Psoas muscle (tissue), 8 donors: ENCODE results near the gene CIZ1. TPM values are rescaled to one million over a fixed set of nuclear protein-coding genes. Genes with fewer than 3 reads are reported as not detected.

Experiments
- ATAC-seq, 4 donors: fragments of 200-7000 bp; cut with Tn5 transposase; one replicate each; pipeline ENCODE4 v1.9.1; 2020; ENCODE audit warnings: moderate library complexity in 3 of 4, mild to moderate bottlenecking in 2 of 4
- DNase-seq, 2 donors: peaks; one replicate each; pipeline ENCODE4 v3.0.0-alpha.2; 2020
- H3K27ac ChIP-seq: fragments of 200-600 bp; one replicate; pipeline ENCODE4 v1.8.0; 2022
- H3K27me3 ChIP-seq, 3 donors: fragments of 200-600 bp in 1 of 3; one replicate each; pipeline versions ENCODE4 v1.6.1 to v1.8.0; 2013 to 2022; ENCODE audit warnings: low read length in 2 of 3, mild to moderate bottlenecking in 2 of 3, moderate library complexity in 1 of 3; ENCODE audit not compliant: insufficient read depth in 3 of 3
- H3K36me3 ChIP-seq, 2 donors: fragments of 200-600 bp in 1 of 2; one replicate each; pipeline versions ENCODE4 v1.6.1 to v1.8.0; 2013 to 2022; ENCODE audit warnings: low read depth in 1 of 2, mild to moderate bottlenecking in 1 of 2, moderate library complexity in 1 of 2; ENCODE audit not compliant: insufficient read depth in 1 of 2
- H3K4me1 ChIP-seq: fragments of 200-600 bp; one replicate; pipeline ENCODE4 v1.8.0; 2022
- H3K4me3 ChIP-seq: fragments of 200-600 bp; one replicate; pipeline ENCODE4 v1.8.0; 2022; ENCODE audit warnings: mild to moderate bottlenecking
- H3K9me3 ChIP-seq: fragments of 200-600 bp; one replicate; pipeline ENCODE4 v1.8.0; 2022
- WGBS, 3 donors: extraction: QIAGEN DNeasy Blood & Tissue Kit; methylation state at CpG; one replicate each; pipeline versions ENCODE4 v1.1.6 to v1.1.7; 2013; 5-methylcytosine and 5-hydroxymethylcytosine counted together
- intact Hi-C, 2 donors: fragments of 100-400 bp; cut with DNase I; formaldehyde crosslinking; loops; one replicate each; pipeline versions ENCODE4 v1.11.0 to v1.14.2; 2022
- polyA plus RNA-seq, 3 donors: library from polyadenylated mRNA; stranded (reverse); fragments of 200-250 nt; gene quantifications; one replicate each; pipeline ENCODE4 v1.2.3, GENCODE V29; 2013
- total RNA-seq, 4 donors: library from RNA; stranded (reverse); fragmentation: NEBNext Ultra II Directional in 2 of 4; extraction: Animal tissue kit (Norgen Biotek cat#: 25700) in 2 of 4; gene quantifications; one replicate each; pipeline versions ENCODE4 v1.2.1 to v1.2.4, GENCODE V29; 2021 to 2023
- TF ChIP-seq, protein P1 (sequence below): fragments of 200-600 bp; IDR thresholded peaks from one replicate; pipeline ENCODE4 v1.8.0; 2022; ENCODE audit warnings: antibody characterized with exemption
- donor health status: healthy with polysubstance abuse.
- donor health status: DM: no; HTN: no; CAD: no; lungs with moderate emphysema.
- donor health status: Bipolar disorder and iron deficiency.
- donor health status: healthy.
- donor health status: DM: yes; HTN: yes; CAD: no.
- donor health status: DM: no; HTN: no; CAD: no.
- donor health status: DM: no; HTN: no; CAD: no.
- donor health status: DM: yes; HTN: yes; CAD: no.

Gene CIZ1
- total and polyA plus RNA-seq, 7 donors, result 36.2 to 119 (median 86.0) TPM

GRCh38 chr9:128190013-128190412, 1.4 kb downstream of the CIZ1 start:
- ATAC-seq (no peak), DNase-seq (no peak)
- Histone ChIP-seq H3K27ac (no peak overlapping the region), H3K4me3 (peak overlapping the region; percentile 89), H3K9me3 (no peaks in the 10 kb centered on the region), H3K27me3 (no peaks in the 10 kb centered on the region), H3K4me1 (peaks cover 16% of the 10 kb centered on the region), H3K36me3 (peaks cover 0 to 55% of the 10 kb centered on the region in 2 donors)
- WGBS, 3 donors, result 76 to 84% (median 83%) methylated on average over 2 of the region's 2 CpGs
- TF ChIP-seq, protein P1, sequence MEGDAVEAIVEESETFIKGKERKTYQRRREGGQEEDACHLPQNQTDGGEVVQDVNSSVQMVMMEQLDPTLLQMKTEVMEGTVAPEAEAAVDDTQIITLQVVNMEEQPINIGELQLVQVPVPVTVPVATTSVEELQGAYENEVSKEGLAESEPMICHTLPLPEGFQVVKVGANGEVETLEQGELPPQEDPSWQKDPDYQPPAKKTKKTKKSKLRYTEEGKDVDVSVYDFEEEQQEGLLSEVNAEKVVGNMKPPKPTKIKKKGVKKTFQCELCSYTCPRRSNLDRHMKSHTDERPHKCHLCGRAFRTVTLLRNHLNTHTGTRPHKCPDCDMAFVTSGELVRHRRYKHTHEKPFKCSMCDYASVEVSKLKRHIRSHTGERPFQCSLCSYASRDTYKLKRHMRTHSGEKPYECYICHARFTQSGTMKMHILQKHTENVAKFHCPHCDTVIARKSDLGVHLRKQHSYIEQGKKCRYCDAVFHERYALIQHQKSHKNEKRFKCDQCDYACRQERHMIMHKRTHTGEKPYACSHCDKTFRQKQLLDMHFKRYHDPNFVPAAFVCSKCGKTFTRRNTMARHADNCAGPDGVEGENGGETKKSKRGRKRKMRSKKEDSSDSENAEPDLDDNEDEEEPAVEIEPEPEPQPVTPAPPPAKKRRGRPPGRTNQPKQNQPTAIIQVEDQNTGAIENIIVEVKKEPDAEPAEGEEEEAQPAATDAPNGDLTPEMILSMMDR, result no peak
- intact Hi-C loops, result loop anchor here in 1 of 2 donors (5.0 kb wide), 1 partner anchor 87 kb away; the partner anchor contains the start of genes GOLGA2 and SWI5

DNA sequence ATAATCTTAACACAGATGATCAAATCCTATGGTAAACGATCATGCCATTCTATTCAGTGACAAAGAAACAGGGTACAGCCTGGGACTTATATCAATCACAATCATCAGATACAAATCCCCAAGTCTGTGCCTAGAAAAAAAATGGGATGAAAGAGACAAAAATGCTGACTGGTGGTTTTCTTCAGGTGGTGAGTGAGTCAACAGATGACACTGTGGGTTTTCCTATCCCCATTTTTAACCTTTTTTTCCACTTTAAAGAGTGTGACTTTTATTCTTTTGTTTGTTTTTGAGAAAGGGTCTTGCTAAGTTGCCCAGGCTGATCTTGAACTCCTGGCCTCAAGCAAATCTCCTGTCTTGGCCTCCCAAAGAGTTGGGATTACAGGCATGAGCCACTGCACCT, 3.2 kb downstream of the CIZ1 start:
- H3K4me1 ChIP-seq, result peaks cover 12% of the 10 kb centered on the region
- WGBS, 3 donors, result 79 to 82% (median 80%) methylated on average over 1 of the region's 1 CpG
- DNase-seq (no peak), ATAC-seq (no peak)
- TF ChIP-seq, protein P1, result no peak
- no peak overlapping the region for H3K4me3 ChIP-seq
- intact Hi-C loops, result no loop called here
- H3K36me3 ChIP-seq, result peaks cover 0 to 73% of the 10 kb centered on the region in 2 donors
- no peaks in the 10 kb centered on the region for H3K9me3 ChIP-seq
- H3K27ac ChIP-seq, result no peak overlapping the region
- H3K27me3 ChIP-seq, result no peaks in the 10 kb centered on the region

DNA sequence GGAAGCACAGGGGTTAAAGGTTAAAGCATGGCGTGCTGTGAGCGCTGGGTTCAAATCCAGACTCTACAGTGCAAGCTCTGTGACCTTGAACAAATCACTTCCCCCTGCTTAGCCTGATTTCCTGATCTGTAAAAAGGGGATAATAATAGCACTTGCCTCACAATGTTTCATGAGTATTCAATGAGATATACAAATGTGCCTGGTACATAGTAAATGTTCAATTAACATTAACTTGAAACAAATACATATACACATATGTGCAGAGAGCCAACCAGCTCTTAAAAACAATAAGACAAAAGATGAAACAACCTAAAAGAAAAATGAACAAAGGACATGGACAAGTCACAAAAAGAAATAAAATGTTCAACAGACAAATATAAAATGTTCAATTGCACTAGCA, 4.0 kb downstream of the CIZ1 start:
- intact Hi-C loops, result no loop called here
- Histone ChIP-seq H3K9me3 (no peaks in the 10 kb centered on the region), H3K27ac (no peak overlapping the region), H3K4me3 (no peak overlapping the region), H3K27me3 (no peaks in the 10 kb centered on the region), H3K36me3 (peaks cover 0 to 81% of the 10 kb centered on the region in 2 donors), H3K4me1 (peaks cover 8% of the 10 kb centered on the region)
- DNase-seq (no peak), ATAC-seq (no peak)
- WGBS, 3 donors, result 93 to 95% (median 93%) methylated on average over 2 of the region's 2 CpGs
- TF ChIP-seq, protein P1, result no peak

DNA sequence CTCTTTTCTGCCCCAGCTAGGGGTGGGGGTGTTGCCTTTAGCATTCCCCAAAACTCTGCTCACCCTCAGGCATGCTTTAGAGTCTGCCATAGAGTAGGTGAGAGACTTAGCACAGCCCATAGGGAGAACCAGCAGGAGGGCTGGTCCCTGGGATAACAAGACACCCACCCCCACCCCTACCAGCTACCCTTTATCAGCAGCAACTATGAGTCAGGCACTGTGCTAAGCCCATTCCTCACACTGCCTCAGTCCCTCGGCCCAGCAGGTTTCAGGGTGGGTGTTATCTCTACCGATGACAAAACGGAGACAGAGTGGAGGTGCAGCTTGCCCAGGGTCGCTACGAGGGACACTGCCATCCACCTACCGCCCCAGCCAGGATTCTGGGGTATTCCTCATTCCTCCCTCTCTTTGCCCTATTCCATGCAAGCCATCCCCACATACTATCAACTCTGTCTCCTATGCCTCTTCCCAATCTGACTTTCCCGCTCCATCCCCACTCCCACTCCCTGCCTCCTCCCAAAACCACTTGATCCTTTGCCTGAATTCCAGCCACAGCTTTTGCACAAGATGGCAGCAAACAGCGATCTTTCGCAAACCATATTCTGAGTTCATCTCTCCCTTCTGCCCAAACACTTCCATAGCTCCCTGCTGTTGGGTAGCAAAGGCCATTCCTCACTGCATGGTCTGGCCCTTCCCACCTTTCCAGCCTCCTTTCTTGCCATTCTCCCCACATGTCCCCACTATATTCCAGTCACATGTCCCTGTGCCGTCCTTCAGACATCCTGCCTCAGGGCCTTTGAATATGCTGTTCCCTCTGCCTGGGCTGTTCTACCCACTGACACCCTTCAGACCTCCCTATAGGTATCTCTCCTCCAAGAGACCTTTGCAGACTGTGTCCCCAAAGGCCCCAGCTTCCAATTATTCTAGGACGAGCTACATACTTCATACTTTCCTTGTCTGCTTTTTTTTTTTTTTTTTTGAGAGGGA, 5.1 kb downstream of the CIZ1 start:
- H3K36me3 ChIP-seq, result peaks cover 0 to 84% of the 10 kb centered on the region in 2 donors
- no peak overlapping the region for H3K27ac ChIP-seq
- intact Hi-C loops, result no loop called here
- no peak overlapping the region for H3K4me3 ChIP-seq
- H3K27me3 ChIP-seq, result no peaks in the 10 kb centered on the region
- TF ChIP-seq, protein P1, result no peak
- H3K4me1 ChIP-seq, result peaks cover 8% of the 10 kb centered on the region
- WGBS, 3 donors, result 95 to 98% (median 97%) methylated on average over 11 of the region's 11 CpGs
- ATAC-seq (no peak), DNase-seq (no peak)
- H3K9me3 ChIP-seq, result no peaks in the 10 kb centered on the region
